Measurements from ENCODE around the gene FAIM.

DNA sequence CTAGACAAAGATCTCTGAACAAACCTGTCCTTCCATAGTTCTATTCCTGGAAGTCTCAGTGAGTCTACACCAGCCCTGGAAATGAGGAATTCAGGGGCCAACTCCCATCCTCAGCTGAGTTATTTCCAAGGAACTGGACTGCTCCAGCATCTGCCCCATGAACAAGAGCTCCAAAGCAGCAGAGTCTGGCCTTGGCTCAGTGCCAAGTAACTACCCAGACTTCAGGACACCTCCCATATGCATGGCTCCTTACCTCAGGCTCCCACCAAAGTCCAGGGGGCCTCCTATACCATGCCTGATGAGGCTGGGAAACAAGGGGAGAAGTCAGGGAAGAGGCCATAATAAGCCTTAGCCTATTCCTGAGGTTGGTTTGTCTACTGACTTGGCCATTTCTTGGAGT is 45.0 kb downstream of the FAIM start:
- TF ChIP-seq, protein P1, sequence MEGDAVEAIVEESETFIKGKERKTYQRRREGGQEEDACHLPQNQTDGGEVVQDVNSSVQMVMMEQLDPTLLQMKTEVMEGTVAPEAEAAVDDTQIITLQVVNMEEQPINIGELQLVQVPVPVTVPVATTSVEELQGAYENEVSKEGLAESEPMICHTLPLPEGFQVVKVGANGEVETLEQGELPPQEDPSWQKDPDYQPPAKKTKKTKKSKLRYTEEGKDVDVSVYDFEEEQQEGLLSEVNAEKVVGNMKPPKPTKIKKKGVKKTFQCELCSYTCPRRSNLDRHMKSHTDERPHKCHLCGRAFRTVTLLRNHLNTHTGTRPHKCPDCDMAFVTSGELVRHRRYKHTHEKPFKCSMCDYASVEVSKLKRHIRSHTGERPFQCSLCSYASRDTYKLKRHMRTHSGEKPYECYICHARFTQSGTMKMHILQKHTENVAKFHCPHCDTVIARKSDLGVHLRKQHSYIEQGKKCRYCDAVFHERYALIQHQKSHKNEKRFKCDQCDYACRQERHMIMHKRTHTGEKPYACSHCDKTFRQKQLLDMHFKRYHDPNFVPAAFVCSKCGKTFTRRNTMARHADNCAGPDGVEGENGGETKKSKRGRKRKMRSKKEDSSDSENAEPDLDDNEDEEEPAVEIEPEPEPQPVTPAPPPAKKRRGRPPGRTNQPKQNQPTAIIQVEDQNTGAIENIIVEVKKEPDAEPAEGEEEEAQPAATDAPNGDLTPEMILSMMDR (IDR thresholded peaks at IDR 0.05; ENCODE audit: low read depth, low read length) = no peak
- TF ChIP-seq, protein P2, sequence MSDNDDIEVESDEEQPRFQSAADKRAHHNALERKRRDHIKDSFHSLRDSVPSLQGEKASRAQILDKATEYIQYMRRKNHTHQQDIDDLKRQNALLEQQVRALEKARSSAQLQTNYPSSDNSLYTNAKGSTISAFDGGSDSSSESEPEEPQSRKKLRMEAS (IDR thresholded peaks at IDR 0.05; ENCODE audit: low read depth, low read length) = no peak
- TF ChIP-seq POLR2A (IDR thresholded peaks at IDR 0.05; ENCODE audit: extremely low read depth, insufficient read length) (no peak), MYC (IDR thresholded peaks at IDR 0.05; ENCODE audit: low read depth, low read length) (no peak)
